PC-9 (cell line): ENCODE results near the gene RAP1GAP2.

Source experiments
- CTCF ChIP-seq: fragments of 200-600 bp; sonication (generic); conservative IDR thresholded peaks from 2 replicates; pipeline ENCODE4 v1.6.1; 2017; ENCODE audit warnings: mixed run types, antibody characterized with exemption, mild to moderate bottlenecking, moderate library complexity
- EZH2 ChIP-seq: fragments of 200-600 bp; sonication (generic); IDR thresholded peaks from 2 replicates; pipeline ENCODE4 v1.8.0; 2017; ENCODE audit warnings: antibody characterized with exemption, low read depth

- no peak for TF ChIP-seq CTCF
- no peak for TF ChIP-seq EZH2
These were observed 37.4 kb upstream of the RAP1GAP2 start for GRCh38 chr17:2758870-2759269.
